Esophagus muscularis mucosa (tissue), 4 donors: ENCODE data around the gene TMEM121.
"Not testable (repeated sequence)": the region's sequence is repeated elsewhere in the genome, so short reads cannot be mapped to it uniquely, and the experiment has no call there.

ENCODE experiments used
- EP300 ChIP-seq: sonication (generic); formaldehyde crosslinking; IDR thresholded peaks from one replicate; pipeline ENCODE4 v1.6.1; 2017; ENCODE audit warnings: antibody characterized with exemption
- POLR2A ChIP-seq: fragments of 450-650 bp; IDR thresholded peaks from one replicate; pipeline ENCODE4 v1.6.1; 2017; ENCODE audit warnings: antibody characterized with exemption, moderate library complexity, mild to moderate bottlenecking, low read depth
- POLR2AphosphoS5 ChIP-seq, 2 donors: sonication (generic); formaldehyde crosslinking; IDR thresholded peaks; one replicate each; pipeline ENCODE4 v1.6.1; 2017; ENCODE audit warnings: antibody characterized with exemption in 2 of 2
- TF ChIP-seq, protein P1 (sequence below), 3 experiments: fragments of 200-600 bp in 2 of 3; fragments of 450-650 bp in 1 of 3; sonication (generic) in 2 of 3; IDR thresholded peaks; one replicate each; pipeline ENCODE4 v1.5.1; 2017 to 2019; ENCODE audit warnings: antibody characterized with exemption in 3 of 3, mild to moderate bottlenecking in 2 of 3, moderate library complexity in 1 of 3

DNA sequence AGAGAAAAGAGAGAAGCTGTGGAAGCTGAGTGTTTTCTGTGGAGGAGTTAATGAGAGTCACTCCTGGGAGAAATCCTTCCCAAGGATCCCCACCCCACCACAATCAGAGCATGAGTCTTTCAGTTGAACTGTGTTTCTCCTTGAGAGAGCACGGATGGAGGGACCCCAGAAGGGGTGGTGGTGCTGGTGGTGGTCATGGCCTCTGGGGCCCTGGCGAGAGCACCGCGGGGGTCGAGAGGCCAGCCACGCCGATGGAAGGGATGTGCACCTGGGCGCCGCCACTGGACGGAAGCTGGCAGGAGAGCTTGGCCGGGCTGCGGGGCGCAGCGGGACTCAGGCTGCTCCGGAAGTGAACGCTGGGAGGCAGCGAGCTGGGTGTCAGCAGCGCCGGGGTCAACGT is 20.0 kb downstream of the TMEM121 start:
- TF ChIP-seq, protein P1, sequence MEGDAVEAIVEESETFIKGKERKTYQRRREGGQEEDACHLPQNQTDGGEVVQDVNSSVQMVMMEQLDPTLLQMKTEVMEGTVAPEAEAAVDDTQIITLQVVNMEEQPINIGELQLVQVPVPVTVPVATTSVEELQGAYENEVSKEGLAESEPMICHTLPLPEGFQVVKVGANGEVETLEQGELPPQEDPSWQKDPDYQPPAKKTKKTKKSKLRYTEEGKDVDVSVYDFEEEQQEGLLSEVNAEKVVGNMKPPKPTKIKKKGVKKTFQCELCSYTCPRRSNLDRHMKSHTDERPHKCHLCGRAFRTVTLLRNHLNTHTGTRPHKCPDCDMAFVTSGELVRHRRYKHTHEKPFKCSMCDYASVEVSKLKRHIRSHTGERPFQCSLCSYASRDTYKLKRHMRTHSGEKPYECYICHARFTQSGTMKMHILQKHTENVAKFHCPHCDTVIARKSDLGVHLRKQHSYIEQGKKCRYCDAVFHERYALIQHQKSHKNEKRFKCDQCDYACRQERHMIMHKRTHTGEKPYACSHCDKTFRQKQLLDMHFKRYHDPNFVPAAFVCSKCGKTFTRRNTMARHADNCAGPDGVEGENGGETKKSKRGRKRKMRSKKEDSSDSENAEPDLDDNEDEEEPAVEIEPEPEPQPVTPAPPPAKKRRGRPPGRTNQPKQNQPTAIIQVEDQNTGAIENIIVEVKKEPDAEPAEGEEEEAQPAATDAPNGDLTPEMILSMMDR (IDR thresholded peaks at IDR 0.05) = not testable (repeated sequence)
- TF ChIP-seq POLR2A; POLR2AphosphoS5 (IDR thresholded peaks at IDR 0.05); EP300: not testable (repeated sequence)
